ENCODE measurements around the gene RHEX.
"Not testable (repeated sequence)": the region's sequence is repeated elsewhere in the genome, so short reads cannot be mapped to it uniquely, and the experiment has no call there.

RHEX gene

GRCh38 chr1:206030714-206031113 lies 22.3 kb upstream of the RHEX start:
- peak; percentile 62 for DNase-seq

GRCh38 chr1:206032380-206033140 lies 20.4 kb upstream of the RHEX start:
- no peak for DNase-seq

GRCh38 chr1:206035027-206035426 lies 17.9 kb upstream of the RHEX start:
- no peak for DNase-seq

GRCh38 chr1:206036663-206037455 lies 16.1 kb upstream of the RHEX start:
- no peak for DNase-seq

- DNase-seq = no peak
Measured at GRCh38 chr1:206037581-206037980, 15.4 kb upstream of the RHEX start.

GRCh38 chr1:206039046-206039973 lies 13.7 kb upstream of the RHEX start:
- no peak for DNase-seq

- no peak for DNase-seq
Measured at GRCh38 chr1:206040328-206040727, 12.6 kb upstream of the RHEX start.

- DNase-seq = no peak
Measured at GRCh38 chr1:206041640-206042039, 11.3 kb upstream of the RHEX start.

- no peak for DNase-seq
Measured at GRCh38 chr1:206047271-206047670, 5.7 kb upstream of the RHEX start.

GRCh38 chr1:206048582-206048981 lies 4.4 kb upstream of the RHEX start:
- DNase-seq = no peak

GRCh38 chr1:206049293-206049692 lies 3.7 kb upstream of the RHEX start:
- no peak for DNase-seq

- DNase-seq = no peak
Measured at GRCh38 chr1:206049919-206050600, 2.9 kb upstream of the RHEX start.

GRCh38 chr1:206050655-206051235 lies 2.2 kb upstream of the RHEX start:
- peak; percentile 35 for DNase-seq

- not testable (repeated sequence) for DNase-seq
Measured at GRCh38 chr1:206052231-206052865, 625 bp upstream of the RHEX start.

- not testable (repeated sequence) for DNase-seq
Measured at GRCh38 chr1:206053616-206054015, 643 bp downstream of the RHEX start.

- DNase-seq = not testable (repeated sequence)
Measured at GRCh38 chr1:206055069-206055625, 2.2 kb downstream of the RHEX start.

GRCh38 chr1:206055639-206056323 lies 2.8 kb downstream of the RHEX start:
- DNase-seq = not testable (repeated sequence)

GRCh38 chr1:206058289-206058926 lies 5.4 kb downstream of the RHEX start:
- not testable (repeated sequence) for DNase-seq

- DNase-seq = no peak
Measured at GRCh38 chr1:206058927-206059292, 5.9 kb downstream of the RHEX start.

GRCh38 chr1:206059355-206059915 lies 6.5 kb downstream of the RHEX start:
- no peak for DNase-seq
